Sigmoid colon (tissue), 7 donors: ENCODE results near the gene SND1. TPM values are rescaled to one million over a fixed set of nuclear protein-coding genes. Genes with fewer than 3 reads are reported as not detected.

Source experiments
- DNase-seq: peaks from one replicate; pipeline ENCODE4 v3.0.0-alpha.2; 2019
- H3K27ac ChIP-seq, 4 donors: fragments of 200-600 bp; sonication (generic); one replicate each; pipeline ENCODE4 v1.5.1; 2016 to 2019; ENCODE audit warnings: mild to moderate bottlenecking in 1 of 4
- H3K27me3 ChIP-seq, 3 donors: fragments of 200-600 bp; sonication (generic); one replicate each; pipeline ENCODE4 v1.5.1; 2019; ENCODE audit warnings: mild to moderate bottlenecking in 1 of 3
- H3K36me3 ChIP-seq, 4 donors: fragments of 200-600 bp; sonication (generic); one replicate each; pipeline ENCODE4 v1.5.1; 2016 to 2019
- H3K4me1 ChIP-seq, 4 donors: fragments of 200-600 bp; sonication (generic); one replicate each; pipeline ENCODE4 v1.5.1; 2017 to 2019
- H3K4me3 ChIP-seq, 4 donors: fragments of 200-600 bp; sonication (generic); one replicate each; pipeline ENCODE4 v1.5.1; 2017 to 2019; ENCODE audit warnings: mild to moderate bottlenecking in 2 of 4, moderate library complexity in 1 of 4
- H3K9me3 ChIP-seq, 4 donors: fragments of 200-600 bp in 3 of 4; sonication (generic) in 3 of 4; one replicate each; pipeline versions ENCODE4 v1.5.1 to v1.6.1; 2013 to 2019
- EP300 ChIP-seq, 4 donors: sonication (generic); formaldehyde crosslinking; IDR thresholded peaks; one replicate each; pipeline ENCODE4 v1.6.1; 2017; ENCODE audit warnings: antibody characterized with exemption in 4 of 4
- POLR2A ChIP-seq, 2 donors: fragments of 450-650 bp; IDR thresholded peaks; one replicate each; pipeline ENCODE4 v1.6.1; 2016; ENCODE audit warnings: antibody characterized with exemption in 2 of 2, mild to moderate bottlenecking in 2 of 2, moderate library complexity in 2 of 2
- POLR2AphosphoS5 ChIP-seq, 4 donors: sonication (generic); formaldehyde crosslinking; IDR thresholded peaks; one replicate each; pipeline ENCODE4 v1.6.1; 2017; ENCODE audit warnings: antibody characterized with exemption in 4 of 4
- WGBS, 2 donors: extraction: QIAGEN DNeasy Blood & Tissue Kit; methylation state at CpG; one replicate each; pipeline ENCODE4 v1.1.7; 2013; 5-methylcytosine and 5-hydroxymethylcytosine counted together
- intact Hi-C: fragments of 100-400 bp; cut with DNase I; formaldehyde crosslinking; loops from one replicate; pipeline ENCODE4 v1.15.1; 2023
- polyA plus RNA-seq, 3 donors: library from polyadenylated mRNA; stranded (reverse); fragments of 200-250 nt; gene quantifications; one replicate each; pipeline ENCODE4 v1.2.3, GENCODE V29; 2013
- total RNA-seq, 4 donors: library from RNA; depleted of rRNA; stranded (reverse); fragments of >200 nt; gene quantifications; one replicate each; pipeline ENCODE4 v1.1.0, GENCODE V29; 2016
- TF ChIP-seq, protein P1 (sequence below), 4 experiments: fragments of 450-650 bp in 3 of 4; fragments of 200-600 bp in 1 of 4; IDR thresholded peaks; one replicate each; pipeline ENCODE4 v1.5.1; 2016 to 2019; ENCODE audit warnings: antibody characterized with exemption in 4 of 4, mild to moderate bottlenecking in 3 of 4, moderate library complexity in 2 of 4
- donor health status: healthy with polysubstance abuse.
- donor health status: Bipolar disorder and iron deficiency.
- donor health status: healthy.

Gene SND1
- total and polyA plus RNA-seq, 7 donors: 30.6 to 93.4 (median 71.3) TPM

DNA sequence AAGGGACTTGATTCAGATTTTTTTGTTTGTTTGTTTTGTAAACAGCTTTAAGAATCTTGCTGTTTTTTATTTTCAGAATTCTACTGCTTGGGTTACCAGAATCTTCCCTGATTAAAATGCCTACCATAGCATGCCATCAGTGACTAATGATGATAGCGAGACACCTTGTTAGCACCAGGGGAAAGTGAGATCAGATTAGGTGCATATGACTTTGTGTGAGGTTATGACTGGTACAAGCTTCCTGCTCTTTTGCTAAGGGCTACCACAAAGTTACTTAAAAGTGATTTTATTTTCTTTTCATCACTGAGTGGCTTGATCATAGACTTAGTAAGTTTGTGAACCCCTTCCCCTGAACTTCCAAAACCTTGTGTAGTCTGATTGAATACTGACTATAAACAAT is 93.5 kb downstream of the SND1 start:
- Histone ChIP-seq H3K4me1 (peaks cover 0 to under 1% (median 0%) of the 10 kb centered on the region in 4 donors), H3K9me3 (no peaks in the 10 kb centered on the region), H3K4me3 (no peak overlapping the region), H3K36me3 (no peaks in the 10 kb centered on the region), H3K27ac (no peak overlapping the region), H3K27me3 (no peaks in the 10 kb centered on the region)
- intact Hi-C loops: no loop called here
- TF ChIP-seq POLR2A (IDR thresholded peaks at IDR 0.05): no peak
- TF ChIP-seq POLR2AphosphoS5 (IDR thresholded peaks at IDR 0.05): no peak
- no peak for TF ChIP-seq EP300 (IDR thresholded peaks at IDR 0.05)
- TF ChIP-seq, protein P1, sequence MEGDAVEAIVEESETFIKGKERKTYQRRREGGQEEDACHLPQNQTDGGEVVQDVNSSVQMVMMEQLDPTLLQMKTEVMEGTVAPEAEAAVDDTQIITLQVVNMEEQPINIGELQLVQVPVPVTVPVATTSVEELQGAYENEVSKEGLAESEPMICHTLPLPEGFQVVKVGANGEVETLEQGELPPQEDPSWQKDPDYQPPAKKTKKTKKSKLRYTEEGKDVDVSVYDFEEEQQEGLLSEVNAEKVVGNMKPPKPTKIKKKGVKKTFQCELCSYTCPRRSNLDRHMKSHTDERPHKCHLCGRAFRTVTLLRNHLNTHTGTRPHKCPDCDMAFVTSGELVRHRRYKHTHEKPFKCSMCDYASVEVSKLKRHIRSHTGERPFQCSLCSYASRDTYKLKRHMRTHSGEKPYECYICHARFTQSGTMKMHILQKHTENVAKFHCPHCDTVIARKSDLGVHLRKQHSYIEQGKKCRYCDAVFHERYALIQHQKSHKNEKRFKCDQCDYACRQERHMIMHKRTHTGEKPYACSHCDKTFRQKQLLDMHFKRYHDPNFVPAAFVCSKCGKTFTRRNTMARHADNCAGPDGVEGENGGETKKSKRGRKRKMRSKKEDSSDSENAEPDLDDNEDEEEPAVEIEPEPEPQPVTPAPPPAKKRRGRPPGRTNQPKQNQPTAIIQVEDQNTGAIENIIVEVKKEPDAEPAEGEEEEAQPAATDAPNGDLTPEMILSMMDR (IDR thresholded peaks at IDR 0.05): no peak
- no peak for DNase-seq
- WGBS, 2 donors: 92 to 95% methylated on average over 1 of the region's 1 CpG

DNA sequence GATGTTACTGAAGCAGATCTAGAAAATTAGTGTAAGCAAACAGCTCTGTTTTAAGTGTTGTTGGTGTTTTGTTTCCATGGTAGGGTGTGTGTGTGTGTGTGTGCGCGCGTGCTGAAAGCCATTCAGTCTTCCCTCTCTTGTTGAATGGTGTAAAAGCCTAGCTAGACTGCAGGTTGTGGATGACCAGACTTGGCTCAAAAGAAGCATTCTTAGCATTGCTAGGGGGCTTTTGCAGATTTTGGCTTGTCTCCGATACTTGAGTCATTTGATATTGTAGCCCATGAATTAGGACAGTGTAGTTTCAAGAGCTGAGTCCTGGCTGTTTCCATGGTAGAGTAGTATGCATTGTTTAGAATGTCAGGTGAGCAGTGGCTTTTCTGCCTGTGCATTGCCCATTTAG is 99.1 kb downstream of the SND1 start:
- intact Hi-C loops: no loop called here
- WGBS, 2 donors: 84 to 91% methylated on average over 4 of the region's 4 CpGs

DNA sequence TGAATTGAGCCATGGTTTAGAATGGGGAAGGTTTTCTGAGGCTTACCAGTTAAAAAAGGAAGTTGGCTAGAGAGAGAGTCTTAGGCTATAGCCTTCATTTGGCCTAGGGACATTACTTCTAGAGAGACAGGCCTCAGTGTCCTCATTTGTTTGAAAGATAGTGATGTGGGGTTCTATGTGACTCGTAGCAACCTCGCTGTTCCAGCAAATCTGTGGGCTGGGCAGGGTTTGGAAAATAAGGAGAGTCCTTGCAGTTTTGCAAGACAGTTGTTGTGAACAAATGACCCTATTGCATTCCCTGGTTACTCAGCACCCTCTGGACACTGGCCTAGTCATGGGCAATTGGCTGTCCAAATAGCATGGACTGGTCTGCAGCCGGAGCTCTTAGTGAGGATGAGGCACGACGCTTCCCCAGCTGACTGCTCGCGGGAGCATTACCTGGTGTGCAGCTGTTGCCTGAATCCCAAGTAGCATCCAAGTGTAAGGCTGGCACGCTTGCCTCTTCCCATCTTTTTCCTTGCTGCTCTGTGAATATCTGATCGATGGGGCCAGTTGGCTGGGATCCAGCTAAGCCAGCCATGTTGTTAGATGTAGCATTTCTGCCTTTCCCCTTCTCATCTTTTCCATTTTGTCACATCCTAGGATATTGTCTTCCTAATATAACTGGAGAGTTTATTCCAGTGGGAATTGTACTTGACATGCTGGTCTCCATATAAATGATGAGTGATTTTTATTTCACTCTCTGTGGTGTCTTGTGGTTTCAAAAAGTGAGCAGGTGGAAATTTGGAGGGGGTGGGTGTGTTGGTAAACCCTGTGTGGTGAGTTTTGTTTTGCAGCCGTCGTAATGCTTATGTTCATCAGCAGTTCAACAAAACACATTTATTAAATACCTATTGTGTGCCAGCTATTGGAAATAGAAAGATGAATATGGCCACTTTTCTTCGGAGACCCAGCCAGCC is 99.8 kb downstream of the SND1 start:
- H3K27me3 ChIP-seq: no peaks in the 10 kb centered on the region
- no peak overlapping the region for H3K4me3 ChIP-seq
- DNase-seq: no peak
- H3K36me3 ChIP-seq: no peaks in the 10 kb centered on the region
- H3K4me1 ChIP-seq: peaks cover 0 to 24% (median 8%) of the 10 kb centered on the region in 4 donors
- TF ChIP-seq POLR2AphosphoS5 (IDR thresholded peaks at IDR 0.05): no peak
- intact Hi-C loops: no loop called here
- WGBS, 2 donors: 92% methylated on average over 12 of the region's 12 CpGs
- no peak overlapping the region for H3K27ac ChIP-seq
- H3K9me3 ChIP-seq: no peaks in the 10 kb centered on the region

More for the DNA sequence above, 99.1 kb downstream of the SND1 start:
- Histone ChIP-seq H3K4me1 (peaks cover 0 to 24% (median 8%) of the 10 kb centered on the region in 4 donors), H3K36me3 (no peaks in the 10 kb centered on the region), H3K27me3 (no peaks in the 10 kb centered on the region), H3K4me3 (no peak overlapping the region), H3K9me3 (no peaks in the 10 kb centered on the region), H3K27ac (no peak overlapping the region)
- TF ChIP-seq, protein P1 (IDR thresholded peaks at IDR 0.05): no peak
- TF ChIP-seq POLR2AphosphoS5 (IDR thresholded peaks at IDR 0.05) (no peak), POLR2A (IDR thresholded peaks at IDR 0.05) (no peak), EP300 (IDR thresholded peaks at IDR 0.05) (no peak)
- DNase-seq: no peak

DNA sequence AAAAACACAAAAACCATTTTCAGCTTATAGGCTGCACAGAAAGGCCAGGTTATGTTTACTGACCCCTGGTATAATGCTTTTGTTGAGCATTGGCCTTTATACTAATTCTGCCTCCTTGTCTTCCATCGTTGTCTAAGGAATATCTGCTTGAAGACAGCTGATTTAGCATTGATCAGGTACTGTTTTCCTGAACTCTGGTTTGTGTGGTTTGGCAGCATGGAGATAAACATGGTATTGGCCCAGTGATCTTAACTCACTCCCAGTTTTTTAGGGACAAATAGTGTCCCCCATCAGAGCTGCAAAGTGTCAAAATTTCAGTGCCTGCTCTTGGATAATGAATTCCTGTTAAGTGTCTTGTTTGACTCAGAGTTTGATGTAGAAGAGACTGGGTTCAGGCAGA is 100.8 kb downstream of the SND1 start:
- Histone ChIP-seq H3K4me1 (peaks cover 0 to 24% (median 8%) of the 10 kb centered on the region in 4 donors), H3K27me3 (no peaks in the 10 kb centered on the region), H3K9me3 (no peaks in the 10 kb centered on the region), H3K4me3 (no peak overlapping the region), H3K27ac (no peak overlapping the region), H3K36me3 (no peaks in the 10 kb centered on the region)
- TF ChIP-seq POLR2AphosphoS5 (IDR thresholded peaks at IDR 0.05) (no peak), POLR2A (IDR thresholded peaks at IDR 0.05) (no peak), EP300 (IDR thresholded peaks at IDR 0.05) (no peak)
- TF ChIP-seq, protein P1 (IDR thresholded peaks at IDR 0.05): no peak
- intact Hi-C loops: no loop called here
- DNase-seq: no peak
- WGBS, 2 donors: 90 to 92% methylated on average over 1 of the region's 1 CpG

DNA sequence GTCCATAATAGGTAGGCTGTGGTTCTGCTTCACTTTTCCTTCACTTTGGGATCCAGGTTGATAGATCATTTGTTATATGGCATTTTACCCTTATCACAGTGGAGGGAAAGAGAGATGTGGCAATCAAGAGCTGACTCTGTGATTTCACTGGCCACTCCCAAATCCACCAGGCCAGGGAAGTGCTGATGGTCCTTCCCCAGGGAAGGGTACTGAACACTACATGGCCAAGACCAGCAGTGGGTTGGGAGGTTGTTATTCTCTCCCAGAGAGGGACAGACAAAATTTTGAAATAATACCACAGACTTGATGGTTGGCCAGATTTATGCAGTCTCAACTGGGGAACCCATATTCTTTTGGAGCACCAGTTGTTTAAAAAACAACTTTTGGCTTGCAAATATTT is 102.5 kb downstream of the SND1 start:
- no peak for DNase-seq
- no peak overlapping the region for H3K27ac ChIP-seq
- TF ChIP-seq EP300 (IDR thresholded peaks at IDR 0.05): no peak
- no peak for TF ChIP-seq POLR2A (IDR thresholded peaks at IDR 0.05)
- TF ChIP-seq POLR2AphosphoS5 (IDR thresholded peaks at IDR 0.05): no peak
- TF ChIP-seq, protein P1 (IDR thresholded peaks at IDR 0.05): no peak
- intact Hi-C loops: no loop called here
- H3K4me1 ChIP-seq: peaks cover 0 to 24% (median 8%) of the 10 kb centered on the region in 4 donors
- H3K27me3 ChIP-seq: no peaks in the 10 kb centered on the region
- no peaks in the 10 kb centered on the region for H3K9me3 ChIP-seq
- H3K36me3 ChIP-seq: no peaks in the 10 kb centered on the region
- no peak overlapping the region for H3K4me3 ChIP-seq
